Uterine smooth muscle cell (primary cell): ENCODE measurements around the gene SEC24B. TPM values are rescaled to one million over a fixed set of nuclear protein-coding genes. Genes with fewer than 3 reads are reported as not detected.

ENCODE experiments used
- total RNA-seq: library from RNA; depleted of rRNA; stranded (reverse); fragments of >200 nt; gene quantifications from 2 replicates; pipeline ENCODE4 v1.2.3, GENCODE V29; 2014

Gene SEC24B
- 12.4 and 12.5 TPM in 2 replicates for total RNA-seq

GRCh38 chr4:109433205-109434006 is at the start of gene SEC24B:
Gene SEC24B, plus strand, starts transcription at chr4:109433815. Its CDS starts 55 bp downstream, at chr4:109433870.

GRCh38 chr4:109559983-109560686 is 126.5 kb downstream of the SEC24B start, which contains the start of gene MCUB:
Gene MCUB, plus strand, starts transcription at chr4:109560246. Its CDS starts 92 bp downstream, at chr4:109560338.

Other genes with a start within 250 kb of the SEC24B start
- 0.11 and 1.6 TPM in 2 replicates for gene COL25A1, start 131.2 kb upstream of the SEC24B start, total RNA-seq
- gene MCUB, start 126.4 kb downstream of the SEC24B start, total RNA-seq: 21.5 and 30.2 TPM in 2 replicates